Fibroblast of lung (primary cell): ENCODE data around the gene SGPP2.

Experiments used
- CTCF ChIP-seq, 2 donors: IDR thresholded peaks in 1 of 2; conservative IDR thresholded peaks in 1 of 2; 1 replicate in 1 of 2; 2 replicates in 1 of 2; pipeline ENCODE4 v1.5.1; 2011 to 2012; ENCODE audit warnings: low read length in 2 of 2, control low read depth in 1 of 2, inconsistent platforms in 1 of 2, low read depth in 1 of 2, mild to moderate bottlenecking in 1 of 2
- EZH2 ChIP-seq: IDR thresholded peaks from 2 replicates; pipeline ENCODE4 v1.5.1; 2012; ENCODE audit warnings: low read length, control low read depth, mild to moderate bottlenecking; ENCODE audit errors: missing control alignments

- TF ChIP-seq CTCF (conservative IDR thresholded peaks at IDR 0.05 in 1 of 2, IDR thresholded peaks at IDR 0.05 in 1 of 2; ENCODE audit: low read depth in 1 of 2, low read length in 2 of 2) (no peak), EZH2 (no peak)
Measured at GRCh38 chr2:222554517-222554916, 130.2 kb downstream of the SGPP2 start.
